Measurements from ENCODE around the gene SPAG16.

DNA sequence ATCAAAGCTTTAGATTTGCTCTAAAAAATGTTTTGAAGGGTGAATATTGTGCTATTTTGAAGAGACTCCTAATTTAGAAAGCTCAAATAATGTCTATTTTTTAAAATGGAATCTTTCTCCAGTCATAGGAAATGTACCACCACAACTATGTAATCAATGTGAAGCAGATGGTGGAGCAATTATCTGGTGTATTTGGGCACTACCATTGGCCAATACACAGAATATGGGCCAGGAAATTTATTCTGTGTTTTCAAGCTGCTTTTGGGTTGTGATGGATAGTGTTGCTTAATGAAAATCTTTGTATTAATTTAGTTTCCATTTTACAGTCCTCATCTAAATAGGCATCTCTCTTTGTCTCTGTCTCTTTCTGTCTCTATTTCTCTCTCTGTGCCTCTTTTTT, 1109.5 kb downstream of the SPAG16 start:
- no peak for TF ChIP-seq POLR2A (IDR thresholded peaks at IDR 0.05)
- TF ChIP-seq, protein P1, sequence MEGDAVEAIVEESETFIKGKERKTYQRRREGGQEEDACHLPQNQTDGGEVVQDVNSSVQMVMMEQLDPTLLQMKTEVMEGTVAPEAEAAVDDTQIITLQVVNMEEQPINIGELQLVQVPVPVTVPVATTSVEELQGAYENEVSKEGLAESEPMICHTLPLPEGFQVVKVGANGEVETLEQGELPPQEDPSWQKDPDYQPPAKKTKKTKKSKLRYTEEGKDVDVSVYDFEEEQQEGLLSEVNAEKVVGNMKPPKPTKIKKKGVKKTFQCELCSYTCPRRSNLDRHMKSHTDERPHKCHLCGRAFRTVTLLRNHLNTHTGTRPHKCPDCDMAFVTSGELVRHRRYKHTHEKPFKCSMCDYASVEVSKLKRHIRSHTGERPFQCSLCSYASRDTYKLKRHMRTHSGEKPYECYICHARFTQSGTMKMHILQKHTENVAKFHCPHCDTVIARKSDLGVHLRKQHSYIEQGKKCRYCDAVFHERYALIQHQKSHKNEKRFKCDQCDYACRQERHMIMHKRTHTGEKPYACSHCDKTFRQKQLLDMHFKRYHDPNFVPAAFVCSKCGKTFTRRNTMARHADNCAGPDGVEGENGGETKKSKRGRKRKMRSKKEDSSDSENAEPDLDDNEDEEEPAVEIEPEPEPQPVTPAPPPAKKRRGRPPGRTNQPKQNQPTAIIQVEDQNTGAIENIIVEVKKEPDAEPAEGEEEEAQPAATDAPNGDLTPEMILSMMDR (IDR thresholded peaks at IDR 0.05): no peak
